Fibroblast of mammary gland (primary cell): ENCODE measurements around the gene GATM.

Experiments used
- DNase-seq: peaks from one replicate; pipeline ENCODE4 v3.0.0-alpha.2; 2010; ENCODE audit warnings: low read depth
- H3K4me3 ChIP-seq: 2 replicates; pipeline ENCODE4 v1.5.1; 2011; ENCODE audit warnings: low read depth, mild to moderate bottlenecking, low read length, moderate library complexity; ENCODE audit not compliant: control insufficient read depth
- TF ChIP-seq, protein P1 (sequence below): conservative IDR thresholded peaks from 2 replicates; pipeline ENCODE4 v1.5.1; 2011; ENCODE audit warnings: low read depth, low read length, inconsistent platforms; ENCODE audit not compliant: control insufficient read depth, insufficient read depth

GATM gene

DNA sequence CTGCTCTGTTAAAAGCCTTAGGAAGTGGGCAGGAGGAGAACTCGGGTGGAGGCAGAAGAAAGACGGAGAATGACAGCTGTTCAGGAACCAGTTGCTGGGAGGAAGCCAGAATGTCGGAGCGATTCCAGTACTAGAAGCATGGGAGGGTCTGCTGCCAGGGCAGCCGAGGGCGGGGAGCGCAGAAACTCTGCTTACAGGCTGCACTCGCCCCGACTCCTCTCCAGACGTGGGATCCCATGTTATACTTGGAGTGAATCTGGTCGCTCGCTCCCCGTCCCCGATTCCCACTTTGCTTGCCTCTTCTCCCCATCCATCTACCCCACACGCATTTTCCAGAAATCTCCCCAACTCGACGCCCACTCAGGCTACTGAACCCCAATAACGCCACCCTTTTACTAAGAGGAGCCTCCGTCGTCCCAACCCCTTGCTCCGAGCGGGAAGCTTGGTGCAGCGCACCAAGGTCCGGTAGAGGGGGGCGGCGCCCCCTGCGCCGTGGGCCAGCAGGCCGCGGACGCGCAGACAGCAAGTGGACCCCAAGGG, 665 bp downstream of the GATM start:
- TF ChIP-seq, protein P1, sequence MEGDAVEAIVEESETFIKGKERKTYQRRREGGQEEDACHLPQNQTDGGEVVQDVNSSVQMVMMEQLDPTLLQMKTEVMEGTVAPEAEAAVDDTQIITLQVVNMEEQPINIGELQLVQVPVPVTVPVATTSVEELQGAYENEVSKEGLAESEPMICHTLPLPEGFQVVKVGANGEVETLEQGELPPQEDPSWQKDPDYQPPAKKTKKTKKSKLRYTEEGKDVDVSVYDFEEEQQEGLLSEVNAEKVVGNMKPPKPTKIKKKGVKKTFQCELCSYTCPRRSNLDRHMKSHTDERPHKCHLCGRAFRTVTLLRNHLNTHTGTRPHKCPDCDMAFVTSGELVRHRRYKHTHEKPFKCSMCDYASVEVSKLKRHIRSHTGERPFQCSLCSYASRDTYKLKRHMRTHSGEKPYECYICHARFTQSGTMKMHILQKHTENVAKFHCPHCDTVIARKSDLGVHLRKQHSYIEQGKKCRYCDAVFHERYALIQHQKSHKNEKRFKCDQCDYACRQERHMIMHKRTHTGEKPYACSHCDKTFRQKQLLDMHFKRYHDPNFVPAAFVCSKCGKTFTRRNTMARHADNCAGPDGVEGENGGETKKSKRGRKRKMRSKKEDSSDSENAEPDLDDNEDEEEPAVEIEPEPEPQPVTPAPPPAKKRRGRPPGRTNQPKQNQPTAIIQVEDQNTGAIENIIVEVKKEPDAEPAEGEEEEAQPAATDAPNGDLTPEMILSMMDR, result no peak
- H3K4me3 ChIP-seq, result peak overlapping the region; percentile 15
- no peak for DNase-seq

DNA sequence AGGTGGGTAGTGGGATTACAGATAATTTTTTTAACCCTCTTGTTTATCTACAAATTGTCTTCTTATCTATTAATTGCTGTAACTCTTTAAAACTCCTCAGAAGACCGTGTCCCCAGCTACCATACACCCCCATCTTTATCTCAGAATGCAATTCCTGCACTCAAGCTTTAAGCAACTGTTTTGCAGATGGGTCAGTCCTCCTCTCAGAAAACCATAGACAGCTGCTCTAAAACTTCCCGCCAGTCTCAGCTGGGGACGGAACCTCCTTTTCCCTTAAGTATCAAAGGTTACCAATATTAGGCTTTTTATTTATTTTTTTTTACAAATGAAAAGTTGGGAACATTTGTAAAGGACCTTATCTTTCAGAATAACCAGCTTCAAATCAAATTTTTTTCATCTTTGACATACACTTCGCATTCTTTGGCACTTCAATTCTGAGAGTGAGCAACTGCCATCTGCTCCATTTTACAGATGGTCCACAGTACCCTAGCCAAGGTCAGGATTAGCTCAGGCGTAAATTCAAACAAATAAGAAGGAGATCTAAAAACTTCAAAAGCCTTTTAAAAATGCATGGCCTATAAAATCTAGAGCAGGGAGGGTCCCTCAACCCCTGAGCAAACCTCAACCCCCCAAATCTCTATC, 1.3 kb downstream of the GATM start:
- TF ChIP-seq, protein P1, result no peak

DNA sequence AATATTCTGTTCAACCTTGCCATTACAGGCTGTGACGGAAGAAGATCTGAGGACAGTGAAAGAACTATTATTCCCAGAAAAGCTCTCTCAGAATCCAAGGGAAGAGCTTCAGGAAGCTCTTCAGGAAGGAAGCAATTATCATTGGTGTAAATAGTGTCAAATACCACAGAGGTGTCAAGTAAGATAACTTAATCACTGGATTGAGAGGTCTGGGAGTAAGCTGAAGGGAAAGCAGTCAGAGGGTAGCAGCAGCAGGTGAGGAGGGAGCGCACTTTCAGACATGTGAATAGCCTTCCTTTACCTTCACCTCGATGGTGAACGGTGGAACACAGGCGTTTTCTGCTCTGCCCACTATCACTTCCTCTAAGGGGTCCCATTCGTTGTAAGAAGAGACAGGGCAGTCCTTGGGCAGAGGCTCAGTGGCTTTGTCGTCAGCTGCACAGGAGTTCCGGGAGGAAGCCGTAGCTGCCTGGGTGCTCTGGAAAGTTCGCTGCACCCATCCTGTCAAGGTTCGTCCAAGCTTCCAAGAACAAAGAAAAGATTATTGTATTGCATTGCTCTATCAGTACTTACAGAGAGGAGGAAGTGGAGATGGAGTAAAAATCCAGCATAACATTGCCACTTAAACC, 1.9 kb downstream of the GATM start:
- H3K4me3 ChIP-seq, result no peak overlapping the region
- no peak for DNase-seq
- TF ChIP-seq, protein P1, result no peak

More for the DNA sequence above, 1.3 kb downstream of the GATM start:
- H3K4me3 ChIP-seq, result no peak overlapping the region
- no peak for DNase-seq

DNA sequence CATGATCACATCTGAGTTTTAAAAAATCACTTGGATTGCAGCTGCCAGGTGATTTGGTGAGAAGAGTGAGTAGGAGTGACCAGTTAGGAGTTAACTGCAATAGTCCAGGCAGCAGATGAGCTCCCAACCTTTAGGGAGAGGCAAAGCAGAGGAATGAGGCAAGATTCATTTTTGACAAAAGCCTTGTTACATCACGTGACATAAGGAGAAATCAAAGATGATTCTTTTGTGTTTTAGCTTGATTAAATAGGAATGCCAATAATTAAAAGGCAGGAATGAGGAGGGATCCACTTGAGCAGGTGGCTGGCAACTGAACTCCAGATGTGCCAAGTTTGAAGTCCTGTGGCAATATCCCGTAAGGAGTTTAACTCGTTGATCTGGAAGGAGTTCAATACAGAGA, 2.5 kb downstream of the GATM start:
- DNase-seq, result no peak
- H3K4me3 ChIP-seq, result no peak overlapping the region
- TF ChIP-seq, protein P1, result no peak

DNA sequence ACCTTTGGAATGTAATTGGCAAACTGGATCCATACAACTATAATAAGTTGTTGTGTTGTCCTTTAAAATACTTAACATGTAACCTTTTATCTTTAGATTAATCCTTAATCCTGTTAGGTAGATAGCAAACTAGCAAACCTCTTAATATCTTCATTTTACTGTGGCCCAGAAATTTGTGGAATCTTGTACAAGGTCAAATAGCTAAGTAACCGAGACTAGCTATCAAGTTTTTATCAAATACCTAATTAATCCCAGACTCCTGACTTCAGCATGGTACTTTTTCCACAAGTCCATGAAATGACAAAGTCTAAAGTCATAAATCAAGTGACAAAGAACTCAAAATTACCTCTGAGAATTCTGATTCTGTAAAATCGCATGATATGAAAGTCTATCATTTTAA, 4.4 kb downstream of the GATM start:
- TF ChIP-seq, protein P1, result no peak
- H3K4me3 ChIP-seq, result no peak overlapping the region
- DNase-seq, result no peak

DNA sequence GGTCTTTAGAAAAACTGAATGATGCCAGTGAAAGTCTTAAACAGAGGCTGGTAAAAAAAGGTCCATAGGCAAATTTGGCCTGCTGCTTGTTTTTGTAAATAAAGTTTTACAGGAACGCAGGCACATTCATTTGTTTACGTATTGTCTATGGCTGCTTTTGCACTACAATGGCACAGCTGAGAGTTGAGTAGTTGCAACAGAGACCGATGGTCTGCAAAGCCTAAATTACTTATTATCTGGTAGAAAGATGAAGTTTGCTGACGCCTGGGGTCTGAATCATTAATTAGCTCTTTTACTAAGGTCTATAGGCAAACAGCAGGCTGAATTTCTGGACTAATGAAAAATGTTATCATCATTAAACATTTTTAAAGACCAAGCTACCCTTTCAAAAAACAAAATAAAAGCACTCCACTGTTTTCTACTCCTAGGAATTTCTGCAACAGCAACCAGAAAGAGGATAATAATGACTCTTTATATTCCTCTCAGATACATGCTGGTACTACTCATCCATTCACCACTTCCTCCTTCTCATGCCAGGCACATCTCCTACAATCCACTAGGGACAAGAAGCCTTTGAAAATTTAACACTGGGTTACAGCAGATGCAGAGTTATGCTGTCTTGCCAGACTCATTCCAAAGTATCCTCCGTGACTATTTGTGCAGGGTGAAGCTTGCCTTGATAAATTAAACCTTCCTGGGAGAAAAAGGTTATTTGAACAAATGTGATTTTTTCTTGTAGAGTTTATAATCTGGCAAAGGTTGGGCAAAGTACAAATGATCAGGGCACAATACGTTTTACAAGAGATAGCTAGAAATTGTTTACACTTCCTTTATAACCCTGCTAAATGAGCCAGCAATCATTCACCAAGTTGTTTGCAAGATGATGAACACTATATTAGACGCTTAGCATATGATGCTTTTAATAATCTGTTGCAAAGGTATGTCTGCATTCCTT, 6.0 kb downstream of the GATM start:
- TF ChIP-seq, protein P1, result no peak
- DNase-seq, result no peak
- no peak overlapping the region for H3K4me3 ChIP-seq
